ENCODE results near the gene PBX1.

PBX1 gene

GRCh38 chr1:164560556-164560955, 1.6 kb downstream of the PBX1 start (continued):
- TF ChIP-seq REST (tag by site-specific recombination; IDR thresholded peaks at IDR 0.05), result 0 out of 2 replicates have a peak, but pooled peaks have one; percentile 38

- H3K4me1 ChIP-seq (ENCODE audit: control insufficient read depth, insufficient read depth, low read length), result peaks cover 28% of the 10 kb centered on the region
- POLR2A ChIA-PET, result interaction anchor here (1.4 kb wide), 1 partner anchor 51 kb away, joined by 4 read pairs; no protein-coding TSS in a partner anchor
- TF ChIP-seq ZSCAN18 (tag by site-specific recombination; IDR thresholded peaks at IDR 0.05) (no peak), GLI2 (tag by site-specific recombination; IDR thresholded peaks at IDR 0.05; ENCODE audit: borderline replicate concordance, low read depth) (no peak), SETDB1 (IDR thresholded peaks at IDR 0.05; ENCODE audit: insufficient read length, low read length) (no peak), GLI4 (tag by site-specific recombination; IDR thresholded peaks at IDR 0.05) (no peak), ZNF571 (tag by site-specific recombination; IDR thresholded peaks at IDR 0.05) (no peak), ZNF626 (tag by site-specific recombination; IDR thresholded peaks at IDR 0.05) (no peak), ZNF10 (tag by site-specific recombination; IDR thresholded peaks at IDR 0.05) (no peak), ZNF362 (tag by site-specific recombination; IDR thresholded peaks at IDR 0.05) (no peak), ZNF596 (tag by site-specific recombination; IDR thresholded peaks at IDR 0.05) (no peak), PATZ1 (tag by site-specific recombination; IDR thresholded peaks at IDR 0.05) (no peak), ZNF416 (tag by site-specific recombination; IDR thresholded peaks at IDR 0.05) (no peak), ZNF549 (tag by site-specific recombination; IDR thresholded peaks at IDR 0.05) (no peak), ZBTB1 (tag by site-specific recombination; IDR thresholded peaks at IDR 0.05) (no peak), ZNF791 (tag by site-specific recombination; IDR thresholded peaks at IDR 0.05) (no peak), ZSCAN30 (tag by site-specific recombination; IDR thresholded peaks at IDR 0.05) (no peak), SALL2 (tag by site-specific recombination; IDR thresholded peaks at IDR 0.05; ENCODE audit: borderline replicate concordance) (no peak)
- no peaks in the 10 kb centered on the region for H3K9me3 ChIP-seq (ENCODE audit: control insufficient read depth, insufficient read depth, low read depth, low read length)
- CTCF ChIA-PET, result interaction anchor here (0.7 to 1.2 kb wide), 5 partner anchors 52 to 387 kb away, joined by 3 to 5 read pairs (median 4); no protein-coding TSS in a partner anchor
- peak overlapping the region; percentile 81; the same call in 1 of the 2 replicates for H3K27ac ChIP-seq (ENCODE audit: extremely low read depth, low read depth, low read length)
- no peaks in the 10 kb centered on the region for H3K36me3 ChIP-seq (ENCODE audit: control insufficient read depth in 2 of 2, insufficient read depth in 1 of 2, low read length in 2 of 2)
- peak overlapping the region; percentile 82 for H3K4me3 ChIP-seq (ENCODE audit: low read depth, low read length)
These were observed 2.0 kb downstream of the PBX1 start for GRCh38 chr1:164561007-164561406.
